ENCODE results near the gene NOVA2.

NOVA2 gene

GRCh38 chr19:45967246-45967645 is 6.4 kb downstream of the NOVA2 start:
- in situ Hi-C loops (cut with HindIII; ENCODE audit: low pct_ligation_motif_present, low sequenced_read_pairs): no loop called here
- H3K36me3 ChIP-seq (replicated peaks): no peaks in the 10 kb centered on the region
- H3K27ac ChIP-seq: no peak overlapping the region
- no peak overlapping the region for H3K4me3 ChIP-seq (ENCODE audit: low read depth, low read length)
- no peak for DNase-seq
- peaks cover 3% of the 10 kb centered on the region for H3K27me3 ChIP-seq (replicated peaks)
- no peak for TF ChIP-seq CTCF (IDR thresholded peaks at IDR 0.05; ENCODE audit: low read depth, low read length, missing control alignments)

GRCh38 chr19:45962021-45962420 is 11.6 kb downstream of the NOVA2 start:
- Histone ChIP-seq H3K36me3 (replicated peaks) (no peaks in the 10 kb centered on the region), H3K27ac (no peak overlapping the region), H3K4me3 (ENCODE audit: low read depth, low read length) (no peak overlapping the region), H3K27me3 (replicated peaks) (no peaks in the 10 kb centered on the region)
- DNase-seq: no peak
- in situ Hi-C loops (cut with HindIII; ENCODE audit: low pct_ligation_motif_present, low sequenced_read_pairs): no loop called here
- no peak for TF ChIP-seq CTCF (IDR thresholded peaks at IDR 0.05; ENCODE audit: low read depth, low read length, missing control alignments)

DNA sequence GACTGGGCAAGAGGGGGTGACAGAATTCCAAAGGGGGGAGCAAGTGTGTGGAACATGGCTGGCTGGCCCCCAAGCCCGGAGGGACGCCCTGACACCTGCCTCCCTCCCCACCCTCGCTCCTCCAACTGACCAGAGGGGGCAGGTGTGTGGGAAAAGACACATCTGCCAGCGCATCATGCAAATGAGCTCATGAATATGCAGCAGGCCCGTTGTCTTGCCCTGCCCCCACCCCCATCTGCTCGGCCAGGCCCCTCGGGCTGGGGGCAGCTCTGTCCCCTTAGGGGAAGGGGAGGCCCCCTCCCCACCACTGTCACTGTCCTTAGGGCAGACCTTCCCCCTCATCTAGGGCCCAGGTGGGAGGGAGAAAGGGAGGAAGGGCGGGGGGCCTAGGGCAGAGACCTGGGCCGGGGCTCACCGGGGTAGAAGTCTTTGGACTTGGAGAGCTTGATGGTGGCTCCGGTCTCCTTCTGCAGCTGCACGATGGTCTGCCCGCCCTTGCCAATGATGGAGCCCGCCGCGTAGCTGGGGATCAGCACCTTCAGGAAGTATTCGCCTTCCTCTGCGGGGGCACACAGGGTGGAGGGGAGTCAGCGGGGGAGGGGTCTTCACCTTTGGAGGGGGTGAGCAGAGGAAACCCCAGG is 12.9 kb downstream of the NOVA2 start:
- DNase-seq: no peak
- in situ Hi-C loops (cut with HindIII; ENCODE audit: low pct_ligation_motif_present, low sequenced_read_pairs): no loop called here
- Histone ChIP-seq H3K27ac (no peak overlapping the region), H3K36me3 (replicated peaks) (no peaks in the 10 kb centered on the region), H3K27me3 (replicated peaks) (no peaks in the 10 kb centered on the region), H3K4me3 (ENCODE audit: low read depth, low read length) (no peak overlapping the region)
- TF ChIP-seq CTCF (IDR thresholded peaks at IDR 0.05; ENCODE audit: low read depth, low read length, missing control alignments): no peak

- no peaks in the 10 kb centered on the region for H3K27me3 ChIP-seq (replicated peaks)
- no peak overlapping the region for H3K27ac ChIP-seq
- no peak for DNase-seq
- H3K4me3 ChIP-seq (ENCODE audit: low read depth, low read length): no peak overlapping the region
- in situ Hi-C loops (cut with HindIII; ENCODE audit: low pct_ligation_motif_present, low sequenced_read_pairs): no loop called here
- no peaks in the 10 kb centered on the region for H3K36me3 ChIP-seq (replicated peaks)
- TF ChIP-seq CTCF (IDR thresholded peaks at IDR 0.05; ENCODE audit: low read depth, low read length, missing control alignments): no peak
Observed at GRCh38 chr19:45959517-45960025, 14.1 kb downstream of the NOVA2 start.

- no peak overlapping the region for H3K4me3 ChIP-seq (ENCODE audit: low read depth, low read length)
- H3K27me3 ChIP-seq (replicated peaks): no peaks in the 10 kb centered on the region
- DNase-seq: no peak
- no peak for TF ChIP-seq CTCF (IDR thresholded peaks at IDR 0.05; ENCODE audit: low read depth, low read length, missing control alignments)
- in situ Hi-C loops (cut with HindIII; ENCODE audit: low pct_ligation_motif_present, low sequenced_read_pairs): no loop called here
- H3K27ac ChIP-seq: no peak overlapping the region
- no peaks in the 10 kb centered on the region for H3K36me3 ChIP-seq (replicated peaks)
Observed at GRCh38 chr19:45958769-45959516, 14.7 kb downstream of the NOVA2 start.

Data from brain microvascular endothelial cell (primary cell).